Panc1 (cell line): Measurements from ENCODE around the gene CHST11. TPM values are rescaled to one million over a fixed set of nuclear protein-coding genes. Genes with fewer than 3 reads are reported as not detected.
"Not testable (repeated sequence)": the region's sequence is repeated elsewhere in the genome, so short reads cannot be mapped to it uniquely, and the experiment has no call there.

Source experiments
- ATAC-seq: fragments of 200-7000 bp; cut with Tn5 transposase; 2 replicates; pipeline ENCODE4 v1.9.1; 2020; ENCODE audit warnings: mild to moderate bottlenecking, moderate library complexity
- BruUV-seq: library from RNA; stranded (reverse); fragments of 400-500 nt; replicated peaks from 2 replicates; lab custom pipeline; 2021; lab: Mats Ljungman, UMichigan
- CTCF ChIA-PET: fragments of 300-600 bp; sonication (Branson Sonifier 250); formaldehyde crosslinking; loops from one replicate; lab custom pipeline; 2022; ENCODE audit warnings: antibody characterized with exemption; lab: Charles Lee
- POLR2A ChIA-PET: fragments of 300-600 bp; sonication (Branson Sonifier 250); formaldehyde crosslinking; loops from one replicate; lab custom pipeline; 2022; ENCODE audit warnings: antibody characterized with exemption; lab: Charles Lee
- DNase-seq: peaks from one replicate; pipeline ENCODE4 v3.0.0-alpha.2; 2010; ENCODE audit warnings: low read depth, low spot score
- H3K27ac ChIP-seq: 2 replicates; pipeline ENCODE4 v1.5.1; 2011; ENCODE audit warnings: mild to moderate bottlenecking, low read length, inconsistent platforms
- H3K27me3 ChIP-seq: fragments of 200-500 bp; sonication (Bioruptor generic); 2 replicates; pipeline ENCODE4 v1.6.0; 2014; ENCODE audit warnings: low read length, inconsistent platforms; ENCODE audit not compliant: control insufficient read depth, insufficient read depth
- H3K36me3 ChIP-seq: fragments of 200-500 bp; sonication (Bioruptor generic); 2 replicates; pipeline ENCODE4 v1.5.1; 2014; ENCODE audit warnings: inconsistent platforms, mild to moderate bottlenecking, low read length, moderate library complexity; ENCODE audit not compliant: control insufficient read depth, insufficient read depth
- H3K4me1 ChIP-seq: 2 replicates; pipeline ENCODE4 v1.5.1; 2011; ENCODE audit warnings: inconsistent platforms, mild to moderate bottlenecking, low read length, moderate library complexity; ENCODE audit not compliant: control insufficient read depth, insufficient read depth
- H3K4me3 ChIP-seq, 2 experiments: 2 replicates each; pipeline ENCODE4 v1.5.1; 2011 to 2012; ENCODE audit warnings: low read depth in 2 of 2, low read length in 2 of 2, mild to moderate bottlenecking in 2 of 2, inconsistent platforms in 1 of 2, moderate library complexity in 1 of 2
- H3K9me3 ChIP-seq: fragments of 200-500 bp; sonication (Bioruptor generic); 2 replicates; pipeline ENCODE4 v1.5.1; 2014; ENCODE audit warnings: low read depth, mild to moderate bottlenecking, inconsistent platforms, low read length, moderate library complexity; ENCODE audit not compliant: control insufficient read depth, insufficient read depth
- CTCF ChIP-seq: fragments of 450-650 bp; IDR thresholded peaks from 2 replicates; pipeline ENCODE4 v1.5.1; 2017; ENCODE audit warnings: mild to moderate bottlenecking
- POLR2AphosphoS5 ChIP-seq: IDR thresholded peaks from 2 replicates; pipeline ENCODE4 v1.6.1; 2012; ENCODE audit warnings: mild to moderate bottlenecking, low read depth, low read length, moderate library complexity
- SIN3A ChIP-seq: IDR thresholded peaks from 2 replicates; pipeline ENCODE4 v1.6.1; 2012; ENCODE audit warnings: low read depth, mild to moderate bottlenecking, low read length, moderate library complexity, borderline replicate concordance; ENCODE audit not compliant: insufficient read depth
- TCF7L2 ChIP-seq: IDR thresholded peaks from 2 replicates; pipeline ENCODE4 v1.6.1; 2011; ENCODE audit warnings: mild to moderate bottlenecking, low read depth, low read length, inconsistent platforms
- in situ Hi-C: cut with HindIII; loops from 2 replicates; pipeline ENCODE4 v1.10.0; 2016; ENCODE audit warnings: low sequenced_read_pairs, low pct_unique_long_range_greater_than_20kb
- intact Hi-C: fragments of 100-400 bp; cut with micrococcal nuclease; formaldehyde crosslinking; loops from one replicate; pipeline ENCODE4 v1.10.0; 2022; ENCODE audit not compliant: unreplicated experiment
- total RNA-seq: library from RNA; stranded (reverse); gene quantifications from one replicate; pipeline ENCODE4 v1.2.1, GENCODE V29; 2021; ENCODE audit not compliant: unreplicated experiment
- TF ChIP-seq, protein P1 (sequence below), 2 experiments: IDR thresholded peaks; 2 replicates each; pipeline ENCODE4 v1.6.1; 2011 to 2012; ENCODE audit warnings: low read depth in 2 of 2, control low read depth in 1 of 2, low read length in 1 of 2, mild to moderate bottlenecking in 1 of 2, moderate library complexity in 1 of 2; ENCODE audit not compliant: insufficient read depth in 1 of 2

The CHST11 gene
- total RNA-seq, 1 experiment from 2014 or later: 11.4 TPM

- no peaks in the 10 kb centered on the region for H3K4me1 ChIP-seq
- no peaks in the 10 kb centered on the region for H3K9me3 ChIP-seq
- DNase-seq: no peak
- H3K27me3 ChIP-seq: no peaks in the 10 kb centered on the region
- in situ Hi-C loops (no loop called here), intact Hi-C loops (no loop called here)
- no TSS peak for BruUV-seq
- POLR2A ChIA-PET: no interaction called here
- H3K36me3 ChIP-seq: no peaks in the 10 kb centered on the region
- no peak for ATAC-seq
- H3K27ac ChIP-seq: no peak overlapping the region
- TF ChIP-seq SIN3A: no peak
- no peak overlapping the region for H3K4me3 ChIP-seq
- CTCF ChIA-PET: interaction anchor here (1.6 kb wide), 1 partner anchor 11 kb away, joined by 3 read pairs; no protein-coding TSS in a partner anchor
Measured at GRCh38 chr12:104801427-104801826, 344.7 kb downstream of the CHST11 start.

- TF ChIP-seq, protein P1, sequence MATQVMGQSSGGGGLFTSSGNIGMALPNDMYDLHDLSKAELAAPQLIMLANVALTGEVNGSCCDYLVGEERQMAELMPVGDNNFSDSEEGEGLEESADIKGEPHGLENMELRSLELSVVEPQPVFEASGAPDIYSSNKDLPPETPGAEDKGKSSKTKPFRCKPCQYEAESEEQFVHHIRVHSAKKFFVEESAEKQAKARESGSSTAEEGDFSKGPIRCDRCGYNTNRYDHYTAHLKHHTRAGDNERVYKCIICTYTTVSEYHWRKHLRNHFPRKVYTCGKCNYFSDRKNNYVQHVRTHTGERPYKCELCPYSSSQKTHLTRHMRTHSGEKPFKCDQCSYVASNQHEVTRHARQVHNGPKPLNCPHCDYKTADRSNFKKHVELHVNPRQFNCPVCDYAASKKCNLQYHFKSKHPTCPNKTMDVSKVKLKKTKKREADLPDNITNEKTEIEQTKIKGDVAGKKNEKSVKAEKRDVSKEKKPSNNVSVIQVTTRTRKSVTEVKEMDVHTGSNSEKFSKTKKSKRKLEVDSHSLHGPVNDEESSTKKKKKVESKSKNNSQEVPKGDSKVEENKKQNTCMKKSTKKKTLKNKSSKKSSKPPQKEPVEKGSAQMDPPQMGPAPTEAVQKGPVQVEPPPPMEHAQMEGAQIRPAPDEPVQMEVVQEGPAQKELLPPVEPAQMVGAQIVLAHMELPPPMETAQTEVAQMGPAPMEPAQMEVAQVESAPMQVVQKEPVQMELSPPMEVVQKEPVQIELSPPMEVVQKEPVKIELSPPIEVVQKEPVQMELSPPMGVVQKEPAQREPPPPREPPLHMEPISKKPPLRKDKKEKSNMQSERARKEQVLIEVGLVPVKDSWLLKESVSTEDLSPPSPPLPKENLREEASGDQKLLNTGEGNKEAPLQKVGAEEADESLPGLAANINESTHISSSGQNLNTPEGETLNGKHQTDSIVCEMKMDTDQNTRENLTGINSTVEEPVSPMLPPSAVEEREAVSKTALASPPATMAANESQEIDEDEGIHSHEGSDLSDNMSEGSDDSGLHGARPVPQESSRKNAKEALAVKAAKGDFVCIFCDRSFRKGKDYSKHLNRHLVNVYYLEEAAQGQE (IDR thresholded peaks at IDR 0.05; ENCODE audit: insufficient read depth in 1 of 2, low read depth in 2 of 2, low read length in 1 of 2): no peak
- TF ChIP-seq SIN3A (no peak), CTCF (no peak), TCF7L2 (no peak), POLR2AphosphoS5 (no peak)
- Histone ChIP-seq H3K27me3 (no peaks in the 10 kb centered on the region), H3K27ac (no peak overlapping the region), H3K4me3 (no peak overlapping the region), H3K4me1 (no peaks in the 10 kb centered on the region), H3K9me3 (no peaks in the 10 kb centered on the region), H3K36me3 (no peaks in the 10 kb centered on the region)
- ChIA-PET CTCF (interaction anchor here (1.6 kb wide), 1 partner anchor 12 kb away, joined by 3 read pairs; no protein-coding TSS in a partner anchor), POLR2A (no interaction called here)
- intact Hi-C loops (no loop called here), in situ Hi-C loops (no loop called here)
- DNase-seq (no peak), ATAC-seq (no peak)
- no TSS peak for BruUV-seq
Measured at GRCh38 chr12:104802208-104802607, 345.5 kb downstream of the CHST11 start.

DNA sequence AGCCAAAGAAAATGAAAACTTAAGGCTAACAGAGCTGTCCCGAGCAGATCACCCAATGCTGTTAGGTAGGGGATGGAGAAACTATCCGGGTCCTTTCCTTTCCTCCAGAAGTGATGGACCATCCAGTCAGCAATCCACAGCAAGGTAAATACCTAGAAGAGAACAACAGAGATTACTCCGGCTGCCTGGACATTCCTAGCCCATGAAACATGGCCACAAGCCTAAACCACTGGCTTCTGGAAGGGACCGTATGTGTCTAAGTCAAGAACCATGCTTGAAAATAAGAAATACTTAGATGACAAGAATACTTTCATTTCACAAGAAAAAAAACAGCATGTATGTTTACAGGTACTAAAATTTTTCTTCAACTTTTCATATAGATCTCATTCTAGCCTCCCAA, 348.4 kb downstream of the CHST11 start:
- TF ChIP-seq CTCF (no peak), POLR2AphosphoS5 (no peak), TCF7L2 (no peak)
- ATAC-seq: no peak

DNA sequence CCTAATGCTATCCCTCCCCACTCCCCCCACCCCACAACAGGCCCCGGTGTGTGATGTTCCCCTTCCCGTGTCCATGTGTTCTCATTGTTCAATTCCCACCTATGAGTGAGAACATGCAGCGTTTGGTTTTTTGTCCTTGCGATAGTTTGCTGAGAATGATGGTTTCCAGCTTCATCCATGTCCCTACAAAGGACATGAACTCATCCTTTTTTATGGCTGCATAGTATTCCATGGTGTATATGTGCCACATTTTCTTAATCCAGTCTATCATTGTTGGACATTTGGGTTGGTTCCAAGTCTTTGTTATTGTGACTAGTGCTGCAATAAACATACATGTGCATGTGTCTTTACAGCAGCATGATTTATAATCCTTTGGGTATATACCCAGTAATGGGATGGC, 349.4 kb downstream of the CHST11 start:
- not testable (repeated sequence) for H3K27ac ChIP-seq

More for the DNA sequence above, 348.4 kb downstream of the CHST11 start:
- H3K4me1 ChIP-seq: no peaks in the 10 kb centered on the region
- H3K27me3 ChIP-seq: no peaks in the 10 kb centered on the region
- no peak overlapping the region for H3K27ac ChIP-seq
- no peak for DNase-seq
- CTCF ChIA-PET: no interaction called here
- no peaks in the 10 kb centered on the region for H3K36me3 ChIP-seq
- POLR2A ChIA-PET: no interaction called here
- H3K9me3 ChIP-seq: no peaks in the 10 kb centered on the region
- intact Hi-C loops: no loop called here
- in situ Hi-C loops: no loop called here
- no peak overlapping the region for H3K4me3 ChIP-seq
- BruUV-seq: no TSS peak

More for the DNA sequence above, 349.4 kb downstream of the CHST11 start:
- H3K9me3 ChIP-seq, H3K4me3 ChIP-seq, H3K36me3 ChIP-seq, POLR2A ChIA-PET, DNase-seq, in situ Hi-C loops, CTCF ChIA-PET, ATAC-seq, H3K4me1 ChIP-seq, intact Hi-C loops, BruUV-seq, H3K27me3 ChIP-seq: not testable (repeated sequence)
